Measurements from ENCODE around the gene LYPLA2.

DNA sequence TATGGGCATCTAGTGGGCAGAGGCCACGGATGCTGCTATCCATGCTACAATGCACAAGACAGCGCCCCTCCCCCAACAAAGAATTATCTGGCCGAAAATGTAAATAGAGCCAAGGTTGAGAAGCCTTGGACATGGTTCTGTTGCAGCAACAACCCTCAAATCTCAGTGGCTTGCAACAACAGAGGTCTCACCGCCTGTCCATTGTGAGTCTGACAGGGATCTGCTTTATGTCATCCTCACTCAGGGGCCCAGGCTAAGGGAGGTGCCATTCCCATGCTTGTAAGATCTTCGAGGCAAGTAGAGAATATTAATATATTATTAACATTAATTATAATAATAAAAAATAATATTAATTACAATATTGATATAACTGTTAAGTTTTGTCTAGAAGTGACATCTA is 22.2 kb upstream of the LYPLA2 start:
- TF ChIP-seq, protein P1, sequence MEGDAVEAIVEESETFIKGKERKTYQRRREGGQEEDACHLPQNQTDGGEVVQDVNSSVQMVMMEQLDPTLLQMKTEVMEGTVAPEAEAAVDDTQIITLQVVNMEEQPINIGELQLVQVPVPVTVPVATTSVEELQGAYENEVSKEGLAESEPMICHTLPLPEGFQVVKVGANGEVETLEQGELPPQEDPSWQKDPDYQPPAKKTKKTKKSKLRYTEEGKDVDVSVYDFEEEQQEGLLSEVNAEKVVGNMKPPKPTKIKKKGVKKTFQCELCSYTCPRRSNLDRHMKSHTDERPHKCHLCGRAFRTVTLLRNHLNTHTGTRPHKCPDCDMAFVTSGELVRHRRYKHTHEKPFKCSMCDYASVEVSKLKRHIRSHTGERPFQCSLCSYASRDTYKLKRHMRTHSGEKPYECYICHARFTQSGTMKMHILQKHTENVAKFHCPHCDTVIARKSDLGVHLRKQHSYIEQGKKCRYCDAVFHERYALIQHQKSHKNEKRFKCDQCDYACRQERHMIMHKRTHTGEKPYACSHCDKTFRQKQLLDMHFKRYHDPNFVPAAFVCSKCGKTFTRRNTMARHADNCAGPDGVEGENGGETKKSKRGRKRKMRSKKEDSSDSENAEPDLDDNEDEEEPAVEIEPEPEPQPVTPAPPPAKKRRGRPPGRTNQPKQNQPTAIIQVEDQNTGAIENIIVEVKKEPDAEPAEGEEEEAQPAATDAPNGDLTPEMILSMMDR (IDR thresholded peaks at IDR 0.05) = no peak
- TF ChIP-seq POLR2A (IDR thresholded peaks at IDR 0.05) = no peak

All from right lobe of liver (tissue), 4 donors.